ENCODE measurements around the gene ST6GALNAC6.
A peak's percentile ranks its signal among the peaks of the same experiment; 100 is the strongest.
"Not testable (repeated sequence)": the region's sequence is repeated elsewhere in the genome, so short reads cannot be mapped to it uniquely, and the experiment has no call there.

The ST6GALNAC6 gene

GRCh38 chr9:127837346-127837745 lies 62.1 kb downstream of the ST6GALNAC6 start:
- TF ChIP-seq Cebpa-rat (IDR thresholded peaks at IDR 0.05): no peak
- H3K9ac ChIP-seq: peak overlapping the region in 6 of 11 experiments; percentile 9 to 85 (median 69); a peak in 8 of 22 replicates
- H3K4me3 ChIP-seq: no peak overlapping the region
- peaks cover 89 to 100% (median 91%) of the 10 kb centered on the region in 10 experiments for H3K4me1 ChIP-seq
- peak overlapping the region; percentile 76 to 95 (median 87) for H3K4me2 ChIP-seq
- no peaks in the 10 kb centered on the region for H3K27me3 ChIP-seq
- peaks cover 0 to 79% (median 29%) of the 10 kb centered on the region in 11 experiments; a peak in 14 of 22 replicates for H4K20me1 ChIP-seq
- H3K27ac ChIP-seq: peak overlapping the region in 7 of 11 experiments; percentile 49 to 97 (median 81); a peak in 9 of 22 replicates
- H3K9me3 ChIP-seq (replicated peaks in 1 of 11): no peaks in the 10 kb centered on the region
- peaks cover 23 to 70% (median 42%) of the 10 kb centered on the region in 11 experiments for H3K36me3 ChIP-seq

- H3K27me3 ChIP-seq; H3K9me3 ChIP-seq (replicated peaks in 1 of 11): not testable (repeated sequence)
- Histone ChIP-seq H3K9ac (peak overlapping the region in 10 of 11 experiments; percentile 47 to 85 (median 60); a peak in 19 of 22 replicates), H3K4me3 (peak overlapping the region in 6 of 10 experiments; percentile 6 to 36 (median 18); a peak in 6 of 20 replicates), H3K4me2 (peak overlapping the region; percentile 76 to 95 (median 87)), H3K27ac (peak overlapping the region; percentile 57 to 97 (median 75)), H3K36me3 (peaks cover 18 to 62% (median 36%) of the 10 kb centered on the region in 11 experiments), H3K4me1 (peaks cover 93 to 100% (median 96%) of the 10 kb centered on the region in 10 experiments), H4K20me1 (peaks cover 0 to 71% (median 29%) of the 10 kb centered on the region in 11 experiments; a peak in 14 of 22 replicates)
Observed at GRCh38 chr9:127836561-127836960, 62.8 kb downstream of the ST6GALNAC6 start.

GRCh38 chr9:127835991-127836516 lies 63.3 kb downstream of the ST6GALNAC6 start:
- Histone ChIP-seq H3K9me3 (replicated peaks in 1 of 11) (no peaks in the 10 kb centered on the region), H3K27ac (peak overlapping the region; percentile 57 to 97 (median 75)), H4K20me1 (peaks cover 0 to 68% (median 29%) of the 10 kb centered on the region in 11 experiments; a peak in 14 of 22 replicates), H3K27me3 (no peaks in the 10 kb centered on the region), H3K36me3 (peaks cover 12 to 57% (median 36%) of the 10 kb centered on the region in 11 experiments), H3K4me2 (peak overlapping the region; percentile 76 to 95 (median 87)), H3K4me1 (peaks cover 90 to 100% (median 96%) of the 10 kb centered on the region in 10 experiments), H3K9ac (peak overlapping the region; percentile 2 to 85 (median 60); a peak in 21 of 22 replicates), H3K4me3 (peak overlapping the region in 6 of 10 experiments; percentile 6 to 36 (median 24); a peak in 6 of 20 replicates)
- no peak for TF ChIP-seq Cebpa-rat (IDR thresholded peaks at IDR 0.05)

Measured in BLaER1 treated with 17β-estradiol and CSF1 and Interleukin-3, amounts not matched to agents 10 nM and 100 nM (cell line).